ENCODE measurements around the gene RAF1. TPM values are rescaled to one million over a fixed set of nuclear protein-coding genes. Genes with fewer than 3 reads are reported as not detected.

The RAF1 gene
- total RNA-seq, 2 donors from 2014 or later: 140 to 178 TPM

DNA sequence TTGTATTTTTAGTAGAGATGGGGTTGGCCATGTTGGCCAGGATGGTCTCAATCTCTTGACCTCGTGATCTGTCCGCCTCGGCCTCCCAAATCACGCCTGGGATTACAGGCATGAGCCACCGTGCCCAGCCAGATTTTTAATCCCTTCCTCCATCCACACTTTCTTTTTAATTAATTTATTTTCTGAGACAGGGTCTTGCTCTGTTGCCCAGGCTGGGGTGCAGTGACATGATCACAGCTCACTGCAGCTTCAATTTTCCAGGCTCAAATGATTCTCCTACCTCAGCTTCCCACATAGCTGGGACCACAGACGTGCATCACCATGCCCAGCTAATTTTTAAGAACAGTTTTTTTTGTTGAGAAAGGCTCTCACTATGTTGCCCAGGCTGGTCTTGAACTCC lies 43.6 kb downstream of the RAF1 start:
- TF ChIP-seq, protein P1, sequence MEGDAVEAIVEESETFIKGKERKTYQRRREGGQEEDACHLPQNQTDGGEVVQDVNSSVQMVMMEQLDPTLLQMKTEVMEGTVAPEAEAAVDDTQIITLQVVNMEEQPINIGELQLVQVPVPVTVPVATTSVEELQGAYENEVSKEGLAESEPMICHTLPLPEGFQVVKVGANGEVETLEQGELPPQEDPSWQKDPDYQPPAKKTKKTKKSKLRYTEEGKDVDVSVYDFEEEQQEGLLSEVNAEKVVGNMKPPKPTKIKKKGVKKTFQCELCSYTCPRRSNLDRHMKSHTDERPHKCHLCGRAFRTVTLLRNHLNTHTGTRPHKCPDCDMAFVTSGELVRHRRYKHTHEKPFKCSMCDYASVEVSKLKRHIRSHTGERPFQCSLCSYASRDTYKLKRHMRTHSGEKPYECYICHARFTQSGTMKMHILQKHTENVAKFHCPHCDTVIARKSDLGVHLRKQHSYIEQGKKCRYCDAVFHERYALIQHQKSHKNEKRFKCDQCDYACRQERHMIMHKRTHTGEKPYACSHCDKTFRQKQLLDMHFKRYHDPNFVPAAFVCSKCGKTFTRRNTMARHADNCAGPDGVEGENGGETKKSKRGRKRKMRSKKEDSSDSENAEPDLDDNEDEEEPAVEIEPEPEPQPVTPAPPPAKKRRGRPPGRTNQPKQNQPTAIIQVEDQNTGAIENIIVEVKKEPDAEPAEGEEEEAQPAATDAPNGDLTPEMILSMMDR (IDR thresholded peaks at IDR 0.05): no peak
- Histone ChIP-seq H3K27ac (no peak overlapping the region), H3K36me3 (peaks cover 32% of the 10 kb centered on the region), H3K4me3 (no peak overlapping the region), H3K9me3 (no peaks in the 10 kb centered on the region), H3K4me1 (peaks cover 0 to 27% of the 10 kb centered on the region in 2 donors), H3K27me3 (no peaks in the 10 kb centered on the region)
- DNase-seq (ENCODE audit: low spot score): no peak

DNA sequence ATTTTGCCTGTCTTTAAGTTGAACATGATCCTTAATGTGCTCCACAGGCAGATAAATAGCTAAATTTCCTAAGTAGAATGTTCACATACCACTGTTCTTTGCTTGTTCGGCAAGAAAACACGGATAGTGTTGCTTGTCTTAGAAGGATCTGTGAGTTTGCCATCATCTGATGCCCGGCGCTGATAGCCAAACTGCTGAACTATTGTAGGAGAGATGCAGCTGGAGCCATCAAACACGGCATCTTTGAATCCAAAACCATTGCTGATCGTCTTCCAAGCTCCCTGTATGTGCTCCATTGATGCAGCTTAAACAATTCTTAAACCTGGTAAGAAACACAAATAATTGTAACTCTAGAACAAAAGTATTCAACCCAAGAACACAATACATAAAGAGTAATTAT lies 45.5 kb downstream of the RAF1 start:
- H3K27me3 ChIP-seq: no peaks in the 10 kb centered on the region
- TF ChIP-seq, protein P1 (IDR thresholded peaks at IDR 0.05): no peak
- peaks cover 0 to 25% of the 10 kb centered on the region in 2 donors for H3K4me1 ChIP-seq
- no peaks in the 10 kb centered on the region for H3K9me3 ChIP-seq
- no peak overlapping the region for H3K27ac ChIP-seq
- no peak for DNase-seq (ENCODE audit: low spot score)
- H3K4me3 ChIP-seq: no peak overlapping the region
- peaks cover 40% of the 10 kb centered on the region for H3K36me3 ChIP-seq

DNA sequence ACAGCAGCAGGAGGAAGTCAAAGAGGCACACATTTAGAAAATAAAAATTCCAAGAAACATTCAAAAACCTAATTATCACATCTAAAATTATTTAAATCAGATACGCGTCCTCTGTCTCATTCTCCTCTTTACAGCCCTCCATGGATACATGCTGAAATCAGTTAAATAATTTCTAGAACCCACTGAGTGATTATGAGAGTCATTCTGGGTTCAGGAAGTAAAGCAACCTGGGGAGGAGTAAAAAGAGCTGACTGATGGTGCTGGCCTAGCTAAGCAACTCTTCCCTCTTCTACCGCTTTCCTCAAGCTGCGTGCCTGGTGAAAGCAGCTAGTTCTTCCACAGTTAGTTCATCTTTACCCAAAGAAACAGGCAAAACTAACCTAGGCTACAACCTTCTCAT lies 48.7 kb downstream of the RAF1 start:
- TF ChIP-seq, protein P1 (IDR thresholded peaks at IDR 0.05): no peak
- Histone ChIP-seq H3K27ac (no peak overlapping the region), H3K36me3 (peaks cover 40% of the 10 kb centered on the region), H3K4me3 (no peak overlapping the region), H3K27me3 (no peaks in the 10 kb centered on the region), H3K4me1 (peaks cover 0 to 12% of the 10 kb centered on the region in 2 donors), H3K9me3 (no peaks in the 10 kb centered on the region)
- no peak for DNase-seq (ENCODE audit: low spot score)

DNA sequence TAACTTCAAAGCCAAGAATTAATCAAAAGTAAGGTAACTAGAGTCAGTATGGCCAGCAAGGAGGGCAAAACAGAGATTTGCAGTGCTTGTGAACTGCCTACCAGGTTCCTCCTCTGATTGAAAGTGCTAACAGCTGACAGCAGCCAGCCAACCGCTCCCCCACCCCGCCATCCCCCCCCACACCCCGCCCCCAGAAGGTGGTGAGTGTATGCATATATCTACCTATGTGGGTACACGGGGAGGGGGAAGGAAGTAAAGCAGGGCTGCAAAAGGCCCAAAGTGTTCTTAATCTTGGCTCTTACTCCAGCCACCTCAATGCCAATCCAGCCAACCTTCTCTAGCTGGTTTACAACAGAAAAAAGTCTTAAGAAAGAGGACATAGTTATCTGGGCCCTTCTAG lies 50.7 kb downstream of the RAF1 start:
- Histone ChIP-seq H3K9me3 (no peaks in the 10 kb centered on the region), H3K4me3 (no peak overlapping the region), H3K4me1 (peaks cover 0 to 12% of the 10 kb centered on the region in 2 donors), H3K36me3 (peaks cover 46% of the 10 kb centered on the region), H3K27ac (no peak overlapping the region), H3K27me3 (no peaks in the 10 kb centered on the region)
- TF ChIP-seq, protein P1 (IDR thresholded peaks at IDR 0.05): no peak
- DNase-seq (ENCODE audit: low spot score): no peak

DNA sequence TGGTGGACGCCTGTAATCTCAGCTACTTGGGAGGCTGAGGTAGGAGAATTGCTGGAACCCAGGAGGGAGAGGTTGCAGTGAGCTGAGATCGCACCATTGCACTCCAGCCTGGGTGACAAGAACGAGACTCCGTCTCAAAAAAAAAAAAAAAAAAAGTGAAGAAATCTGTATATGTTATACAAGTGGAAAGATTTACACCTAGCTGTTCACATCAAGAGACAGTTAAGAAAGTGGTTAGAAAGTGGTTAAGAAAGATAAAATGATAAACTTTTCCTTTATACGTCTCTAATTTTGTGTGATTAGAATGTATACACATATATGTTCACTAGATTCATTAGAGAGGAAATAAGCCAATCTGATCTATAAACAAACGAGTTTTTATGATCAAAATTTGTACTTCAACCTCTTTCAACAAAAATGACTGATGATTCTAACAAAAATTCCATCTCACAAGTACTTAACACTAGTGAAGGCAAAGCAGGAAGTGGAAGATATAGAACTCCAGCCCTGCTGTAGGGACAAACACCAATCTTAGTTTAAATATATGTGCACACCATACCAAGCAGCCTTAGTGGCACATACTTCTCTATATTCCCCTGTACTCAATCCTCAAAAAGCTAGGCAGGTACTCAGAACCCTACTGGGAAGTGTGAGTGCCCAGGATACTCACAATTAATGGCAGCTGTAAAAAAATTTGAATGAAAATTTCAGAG lies 51.2 kb downstream of the RAF1 start:
- Histone ChIP-seq H3K27me3 (no peaks in the 10 kb centered on the region), H3K27ac (no peak overlapping the region), H3K4me1 (peaks cover 0 to 12% of the 10 kb centered on the region in 2 donors), H3K9me3 (no peaks in the 10 kb centered on the region), H3K4me3 (no peak overlapping the region), H3K36me3 (peaks cover 46% of the 10 kb centered on the region)
- no peak for DNase-seq (ENCODE audit: low spot score)
- TF ChIP-seq, protein P1 (IDR thresholded peaks at IDR 0.05): no peak

DNA sequence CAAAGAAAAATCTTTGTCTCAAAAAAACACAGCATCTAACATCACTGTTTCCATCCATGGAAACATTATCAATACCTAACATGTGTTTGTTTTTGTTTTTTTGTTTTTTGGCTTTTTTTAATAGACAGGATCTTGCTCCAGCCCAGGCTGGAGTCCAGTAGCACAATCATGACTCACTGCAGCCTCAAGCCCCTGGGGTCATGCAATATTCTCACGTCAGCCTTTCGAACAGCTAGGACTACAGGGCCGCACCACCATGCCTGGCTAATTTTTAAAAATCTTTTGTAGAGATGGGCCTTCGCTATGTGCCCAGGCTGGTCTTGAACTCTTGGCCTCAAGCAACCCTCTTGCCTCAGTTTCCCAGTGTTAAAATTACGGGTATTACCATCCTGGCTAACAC lies 52.8 kb downstream of the RAF1 start:
- Histone ChIP-seq H3K4me1 (peaks cover 0 to 12% of the 10 kb centered on the region in 2 donors), H3K36me3 (peaks cover 46% of the 10 kb centered on the region), H3K27ac (no peak overlapping the region), H3K4me3 (no peak overlapping the region), H3K27me3 (no peaks in the 10 kb centered on the region), H3K9me3 (no peaks in the 10 kb centered on the region)
- no peak for DNase-seq (ENCODE audit: low spot score)
- TF ChIP-seq, protein P1 (IDR thresholded peaks at IDR 0.05): no peak

Measured in right atrium auricular region (tissue), 2 donors.